PFSK-1 (cell line): ENCODE data around the gene GPR180.

Experiments used
- FOXP2 ChIP-seq: optimal IDR thresholded peaks from 2 replicates; pipeline ENCODE3; 2011; ENCODE audit warnings: borderline replicate concordance, control low read depth, inconsistent platforms; ENCODE audit not compliant: insufficient read depth; ENCODE audit errors: extremely low read length, extremely low read depth
- POLR2AphosphoS5 ChIP-seq: IDR thresholded peaks from 2 replicates; pipeline ENCODE4 v1.6.1; 2012; ENCODE audit warnings: low read depth, mild to moderate bottlenecking, control low read depth, low read length, moderate library complexity
- REST ChIP-seq, 2 experiments: IDR thresholded peaks; 2 replicates each; pipeline versions ENCODE4 v1.6.1 to v1.8.0; 2011 to 2012; ENCODE audit warnings: low read depth in 2 of 2, low read length in 2 of 2, control low read depth in 1 of 2, inconsistent platforms in 1 of 2, mild to moderate bottlenecking in 1 of 2, moderate library complexity in 1 of 2; ENCODE audit not compliant: insufficient read depth in 1 of 2
- SIN3A ChIP-seq: IDR thresholded peaks from 2 replicates; pipeline ENCODE4 v1.6.1; 2012; ENCODE audit warnings: mild to moderate bottlenecking, low read length, moderate library complexity, borderline replicate concordance; ENCODE audit not compliant: insufficient read depth
- TAF1 ChIP-seq: IDR thresholded peaks from 2 replicates; pipeline ENCODE4 v1.6.1; 2012; ENCODE audit warnings: low read length, control low read depth, borderline replicate concordance; ENCODE audit not compliant: insufficient read depth

GPR180 gene

GRCh38 chr13:94607939-94608338 lies 6.3 kb downstream of the GPR180 start:
- TF ChIP-seq TAF1, result no peak
- no peak for TF ChIP-seq FOXP2
- TF ChIP-seq POLR2AphosphoS5, result no peak
- no peak for TF ChIP-seq SIN3A
- TF ChIP-seq REST (IDR thresholded peaks at IDR 0.05; ENCODE audit: insufficient read depth in 1 of 2, low read depth in 2 of 2, low read length in 2 of 2), result no peak

GRCh38 chr13:94608586-94608985 lies 6.9 kb downstream of the GPR180 start:
- no peak for TF ChIP-seq POLR2AphosphoS5
- TF ChIP-seq REST (IDR thresholded peaks at IDR 0.05; ENCODE audit: insufficient read depth in 1 of 2, low read depth in 2 of 2, low read length in 2 of 2), result no peak

- TF ChIP-seq TAF1 (no peak), POLR2AphosphoS5 (no peak), REST (IDR thresholded peaks at IDR 0.05; ENCODE audit: insufficient read depth in 1 of 2, low read depth in 2 of 2, low read length in 2 of 2) (no peak), SIN3A (no peak), FOXP2 (no peak)
These were observed 7.5 kb downstream of the GPR180 start for GRCh38 chr13:94609196-94609595.

GRCh38 chr13:94610475-94610874 lies 8.8 kb downstream of the GPR180 start:
- no peak for TF ChIP-seq REST (IDR thresholded peaks at IDR 0.05; ENCODE audit: insufficient read depth in 1 of 2, low read depth in 2 of 2, low read length in 2 of 2)
- no peak for TF ChIP-seq POLR2AphosphoS5
- TF ChIP-seq SIN3A, result no peak
- TF ChIP-seq TAF1, result no peak
- TF ChIP-seq FOXP2, result no peak

- TF ChIP-seq TAF1, result no peak
- no peak for TF ChIP-seq REST (IDR thresholded peaks at IDR 0.05; ENCODE audit: insufficient read depth in 1 of 2, low read depth in 2 of 2, low read length in 2 of 2)
- TF ChIP-seq SIN3A, result no peak
- no peak for TF ChIP-seq POLR2AphosphoS5
- no peak for TF ChIP-seq FOXP2
These were observed 10.4 kb downstream of the GPR180 start for GRCh38 chr13:94612050-94612449.
